ENCODE results near the gene PLCD1.
"Not testable (repeated sequence)": the region's sequence is repeated elsewhere in the genome, so short reads cannot be mapped to it uniquely, and the experiment has no call there.

PLCD1 gene

GRCh38 chr3:37986479-37987314, 42.7 kb downstream of the PLCD1 start:
- DNase-seq (ENCODE audit: low read depth in 2 of 2) = no peak

DNA sequence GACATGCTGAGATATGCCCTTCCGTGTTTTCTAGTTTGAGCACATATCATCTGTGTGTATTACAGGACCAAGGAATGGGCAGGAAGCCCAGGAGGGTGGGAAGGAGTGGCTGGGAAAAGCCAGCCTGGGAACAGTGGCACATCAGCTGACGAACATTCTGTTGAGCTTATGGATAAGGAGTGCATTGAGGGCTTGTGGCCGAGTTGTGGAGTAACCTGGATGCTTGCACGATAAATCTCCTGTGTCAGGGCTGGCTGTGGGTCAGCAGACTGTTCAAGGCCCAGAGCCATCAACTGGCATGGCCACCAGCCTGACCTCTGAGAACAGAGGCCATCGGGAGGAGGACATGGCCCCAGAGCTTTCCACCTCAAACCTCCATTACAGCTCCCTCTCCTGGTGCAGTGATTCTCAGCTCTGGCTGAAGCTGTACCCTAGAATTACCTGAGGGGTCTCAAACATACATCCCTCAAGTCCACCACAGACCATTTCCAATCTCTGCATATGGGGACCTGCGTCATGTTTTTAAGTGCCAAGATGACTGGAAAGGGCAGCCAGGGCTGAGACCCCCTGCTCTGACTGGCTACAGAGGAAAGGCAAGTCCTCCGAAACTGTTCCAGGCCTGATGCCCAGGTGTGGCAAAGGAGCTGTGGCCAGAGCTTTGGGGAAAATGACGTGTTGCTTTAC, 43.7 kb downstream of the PLCD1 start:
- no peak for DNase-seq (ENCODE audit: low read depth in 2 of 2)

- DNase-seq (ENCODE audit: low read depth in 2 of 2) = no peak
Measured at GRCh38 chr3:37984596-37984995, 44.8 kb downstream of the PLCD1 start.

DNA sequence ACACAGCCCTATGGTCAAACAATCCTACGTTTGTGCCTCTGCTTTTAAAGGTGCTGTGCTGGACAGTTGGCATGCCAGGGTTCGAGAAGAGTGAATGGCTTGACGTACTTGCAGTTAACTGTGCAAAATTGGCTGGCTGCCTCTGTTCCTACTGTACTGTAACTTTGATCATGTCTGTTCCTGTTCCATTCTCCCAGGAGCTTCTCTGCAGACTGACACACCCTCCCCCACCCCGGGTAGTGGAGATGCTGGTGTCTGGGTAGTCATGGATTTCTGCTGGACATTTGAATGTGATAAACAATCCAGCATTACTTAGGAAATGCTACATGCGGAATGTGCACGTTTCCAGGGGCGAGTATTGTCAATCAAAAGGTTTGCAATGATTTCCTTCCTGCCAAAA, 45.4 kb downstream of the PLCD1 start:
- DNase-seq (ENCODE audit: low read depth in 2 of 2) = no peak

DNA sequence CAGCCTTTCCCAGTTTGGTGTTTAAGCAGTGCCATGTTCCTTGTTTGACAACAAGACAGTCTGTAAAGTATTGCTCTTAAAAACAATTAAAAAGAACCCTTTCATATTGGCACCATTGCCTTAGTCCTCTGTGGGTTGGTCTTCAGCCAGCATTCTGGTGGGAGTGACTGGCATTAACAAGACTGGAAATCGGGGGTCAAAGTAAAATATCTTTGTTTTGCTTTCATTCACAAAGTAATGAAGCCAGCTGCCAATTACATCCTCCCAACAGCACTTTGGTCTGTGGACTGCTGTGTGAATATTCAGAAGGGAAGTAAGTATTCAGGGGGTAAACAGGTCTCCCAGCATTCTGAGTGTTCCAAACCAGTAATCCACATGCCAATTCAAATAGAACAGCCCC, 47.1 kb downstream of the PLCD1 start:
- DNase-seq (ENCODE audit: low read depth in 2 of 2) = no peak

DNA sequence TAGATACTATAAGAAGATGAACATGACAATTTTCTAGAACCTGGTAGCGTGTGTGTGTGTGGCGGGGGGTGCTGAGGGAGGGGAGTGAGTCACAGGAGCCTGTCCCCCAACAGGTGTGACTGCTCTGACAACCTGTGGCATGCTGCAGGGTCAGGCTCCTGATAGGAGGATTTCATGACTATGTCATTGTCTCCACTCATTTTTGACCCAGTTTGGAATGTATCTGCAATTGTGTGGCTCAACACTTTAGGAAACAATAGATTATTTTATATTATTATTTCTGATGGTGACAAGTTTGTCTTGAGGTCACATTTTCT, 48.1 kb downstream of the PLCD1 start:
- no peak for DNase-seq (ENCODE audit: low read depth in 2 of 2)

DNA sequence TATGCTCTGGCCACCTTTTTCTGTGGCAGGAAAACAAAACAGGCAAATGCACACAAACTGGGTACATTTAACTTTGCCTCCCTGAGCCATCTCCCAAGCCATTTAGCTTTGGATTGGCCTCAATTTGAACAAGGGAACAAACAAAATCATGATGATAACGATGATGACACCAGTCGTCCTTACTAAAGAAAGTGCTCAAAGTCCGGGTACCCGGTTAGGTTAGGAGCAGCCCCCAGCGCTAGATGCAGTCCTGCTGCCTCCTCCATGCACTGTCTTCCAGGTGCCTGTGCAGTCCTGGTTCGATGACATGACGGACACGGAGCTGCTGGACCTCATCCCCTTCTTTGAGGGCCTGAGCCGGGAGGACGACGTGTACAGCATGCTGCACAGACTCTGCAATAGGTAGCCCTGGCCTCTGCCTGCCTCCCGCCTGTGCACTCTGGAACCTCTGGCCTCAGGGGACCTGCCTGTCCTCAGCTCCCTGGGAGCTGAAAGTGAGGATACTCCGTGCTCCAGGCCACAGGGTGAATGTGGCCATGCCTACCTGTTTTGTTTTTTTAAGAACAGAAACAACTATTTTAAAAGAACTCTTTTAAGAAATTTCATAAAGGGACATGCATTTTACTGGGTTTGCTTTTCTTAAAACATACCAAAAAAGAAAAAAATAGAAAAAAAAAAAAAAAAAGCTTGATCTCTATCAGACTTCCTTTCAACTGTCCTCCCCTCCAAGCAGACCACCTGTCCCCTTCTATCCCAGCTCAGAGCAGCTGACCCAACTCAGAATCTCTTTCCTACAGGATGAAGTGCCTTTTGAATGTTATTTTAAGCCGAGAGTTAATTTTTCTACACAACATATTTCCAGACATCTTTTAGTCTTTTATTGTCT, 48.7 kb downstream of the PLCD1 start:
- DNase-seq (ENCODE audit: low read depth in 2 of 2) = no peak

DNA sequence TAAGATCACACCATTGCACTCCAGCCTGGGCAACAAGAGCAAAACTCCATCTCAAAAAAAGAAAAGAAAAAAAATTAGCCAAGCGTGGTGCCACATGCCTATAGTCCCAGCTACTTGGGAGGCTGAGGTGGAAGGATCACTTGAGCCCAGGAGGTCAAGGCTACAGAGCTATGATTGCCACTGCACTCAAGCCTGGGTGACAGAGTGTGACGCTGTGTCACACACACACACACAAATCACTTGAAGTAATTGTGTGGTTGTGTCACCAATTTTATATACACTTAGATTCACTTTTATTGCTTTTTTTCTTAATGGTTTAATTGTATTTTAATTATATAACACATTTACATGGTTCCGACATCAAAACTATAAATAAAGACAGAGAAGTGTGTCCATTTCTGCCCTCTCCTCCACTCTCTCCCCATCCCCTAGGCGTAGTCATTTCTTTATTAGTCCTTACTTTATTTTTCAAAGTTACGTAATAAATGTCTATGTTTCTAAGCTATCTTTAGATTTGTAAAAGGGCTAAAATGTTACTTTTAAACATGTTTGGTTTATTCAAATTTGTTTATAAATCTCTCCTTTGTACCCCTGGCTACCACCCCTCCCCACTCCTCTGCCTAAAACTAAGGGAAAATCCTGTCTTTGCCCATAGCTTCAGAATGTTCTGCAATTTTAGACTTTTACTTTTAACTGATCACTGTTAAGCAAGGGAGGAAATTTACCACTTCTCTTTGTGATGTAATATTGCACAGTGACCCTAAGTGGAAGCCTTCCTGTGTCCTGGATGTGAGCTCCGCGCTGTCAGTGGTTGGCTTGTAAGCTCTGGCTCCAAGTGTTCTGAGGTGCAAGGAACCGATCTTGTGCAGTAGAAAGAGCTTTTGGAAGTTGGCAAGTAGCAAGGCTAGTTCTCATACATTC, 49.6 kb downstream of the PLCD1 start:
- DNase-seq (ENCODE audit: low read depth in 2 of 2) = no peak

- peak; percentile 47 to 53 for DNase-seq (ENCODE audit: low read depth in 2 of 2)
Measured at GRCh38 chr3:37974121-37975083, 55.0 kb downstream of the PLCD1 start.

DNA sequence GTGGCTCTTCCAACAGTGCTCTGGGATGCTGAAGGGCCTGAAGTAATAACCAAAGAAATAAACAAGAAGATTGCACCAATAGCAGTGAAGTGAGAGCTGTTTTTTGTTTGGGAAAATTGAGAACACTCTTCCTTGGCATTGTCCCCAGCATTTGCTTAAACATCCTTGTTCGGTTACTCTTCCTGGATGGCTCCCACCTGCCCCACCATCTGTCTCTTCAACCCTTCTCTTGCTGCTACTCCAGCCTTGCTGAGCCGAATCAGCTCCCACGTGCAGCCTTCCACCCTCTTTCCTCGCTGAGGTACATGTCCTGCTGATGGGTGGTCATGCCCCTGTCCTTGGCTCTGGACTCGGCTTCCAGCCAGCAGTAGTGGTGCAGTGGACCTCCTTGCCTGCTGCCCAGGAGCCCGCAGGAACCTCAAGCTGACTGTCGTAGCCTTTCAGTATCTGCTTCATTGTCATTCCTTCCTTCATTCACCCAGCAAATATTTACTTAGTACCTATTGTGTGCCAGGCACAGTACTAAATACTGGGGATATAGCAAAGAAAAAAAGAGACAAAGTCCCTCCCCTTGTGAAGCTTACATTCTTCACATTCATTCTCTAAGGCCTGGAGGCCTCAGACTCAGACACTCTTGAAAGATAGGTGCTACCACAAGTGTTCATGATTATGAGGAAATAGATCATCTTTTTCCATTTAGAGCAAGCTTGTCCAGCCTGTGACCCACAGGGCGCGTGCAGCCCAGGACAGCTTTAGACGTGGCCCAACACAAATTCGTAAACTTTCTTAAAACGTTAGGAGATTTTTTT, 56.0 kb downstream of the PLCD1 start:
- DNase-seq (ENCODE audit: low read depth in 2 of 2) = no peak

DNA sequence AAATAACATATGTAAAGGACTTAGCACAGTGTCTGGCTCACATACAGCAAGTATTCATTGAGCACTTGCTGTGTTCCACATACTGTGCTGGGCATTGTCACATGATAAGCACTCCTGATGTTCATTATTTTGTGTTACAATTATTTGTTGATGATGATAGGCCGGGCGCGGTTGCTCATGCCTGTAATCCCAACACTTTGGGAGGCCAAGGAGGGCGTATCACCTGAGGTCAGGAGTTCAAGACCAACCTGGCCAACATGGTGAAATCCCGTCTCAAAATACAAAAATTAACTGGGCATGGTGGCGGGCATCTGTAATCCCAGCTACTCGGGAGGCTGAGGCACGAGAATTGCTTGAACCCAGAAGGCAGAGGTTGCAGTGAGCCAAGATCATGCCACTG, 57.4 kb downstream of the PLCD1 start:
- DNase-seq (ENCODE audit: low read depth in 2 of 2) = not testable (repeated sequence)

- DNase-seq (ENCODE audit: low read depth in 2 of 2) = no peak
Measured at GRCh38 chr3:37971467-37971866, 58.0 kb downstream of the PLCD1 start.

DNA sequence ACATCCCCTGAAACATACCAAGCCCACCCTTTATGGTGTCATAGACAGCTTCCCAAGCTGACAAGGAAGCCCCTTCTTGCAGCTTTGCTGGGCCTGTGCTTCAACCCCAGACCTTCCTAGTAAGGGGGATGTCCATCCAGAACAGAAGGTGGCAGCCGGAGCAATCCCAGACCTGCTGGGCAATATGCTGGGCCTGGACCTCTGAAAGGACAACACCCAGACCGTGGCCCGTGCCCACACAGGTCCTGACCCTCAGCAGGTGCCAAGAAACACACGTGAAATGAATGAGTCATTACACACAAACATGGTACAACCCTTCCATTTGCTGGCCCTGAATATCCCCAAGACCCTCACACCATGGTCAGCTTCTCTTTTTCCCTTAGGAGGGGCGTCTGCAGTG, 58.6 kb downstream of the PLCD1 start:
- DNase-seq (ENCODE audit: low read depth in 2 of 2) = no peak

- no peak for DNase-seq (ENCODE audit: low read depth in 2 of 2)
Measured at GRCh38 chr3:37969596-37970100, 59.8 kb downstream of the PLCD1 start.

- no peak for DNase-seq (ENCODE audit: low read depth in 2 of 2)
Measured at GRCh38 chr3:37968813-37969595, 60.4 kb downstream of the PLCD1 start.

DNA sequence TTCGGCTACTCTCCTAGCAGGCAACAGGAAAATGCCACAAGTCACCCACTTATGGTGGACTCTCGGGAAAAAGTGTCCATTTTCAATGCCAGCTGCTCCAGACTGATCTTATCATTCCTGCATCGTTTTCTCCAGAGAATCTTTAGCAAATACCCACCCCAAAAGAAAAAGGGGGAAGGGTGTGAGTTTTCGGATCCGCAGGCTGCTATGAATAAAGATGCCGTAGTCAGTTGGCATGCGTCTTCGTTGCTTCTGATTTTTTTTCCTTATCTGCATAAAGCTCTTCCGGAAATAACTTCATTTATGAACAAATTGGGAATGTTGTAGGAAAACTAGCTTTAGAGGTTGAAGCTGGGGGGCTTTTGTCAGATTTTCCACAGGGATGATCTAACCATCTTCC, 61.2 kb downstream of the PLCD1 start:
- DNase-seq (ENCODE audit: low read depth in 2 of 2) = no peak

GRCh38 chr3:37967260-37967881, 62.1 kb downstream of the PLCD1 start:
- DNase-seq (ENCODE audit: low read depth in 2 of 2) = peak; percentile 36 to 53

- no peak for DNase-seq (ENCODE audit: low read depth in 2 of 2)
Measured at GRCh38 chr3:37964716-37965115, 64.7 kb downstream of the PLCD1 start.

Measured in activated CD4-positive, alpha-beta T cell treated with anti-CD3 and anti-CD28 coated beads for 24 hours (primary cell).